H1 (cell line): ENCODE data around the gene CD58. TPM values are rescaled to one million over a fixed set of nuclear protein-coding genes. Genes with fewer than 3 reads are reported as not detected.

ENCODE experiments used
- CTCF ChIA-PET: fragments of 300-600 bp; sonication (Branson Sonifier 250); formaldehyde crosslinking; loops from one replicate; lab custom pipeline; 2021; ENCODE audit not compliant: partially characterized antibody; lab: Charles Lee
- POLR2A ChIA-PET: fragments of 300-600 bp; sonication (Branson Sonifier 250); formaldehyde crosslinking; loops from one replicate; lab custom pipeline; 2021; ENCODE audit warnings: inconsistent platforms; ENCODE audit not compliant: partially characterized antibody; lab: Charles Lee
- DNase-seq, 2 experiments: peaks; one replicate each; pipeline versions ENCODE4 v3.0.0 to v3.0.0-alpha.2; 2010 to 2022; ENCODE audit warnings: low spot score in 2 of 2, low read depth in 1 of 2, mixed read lengths in 1 of 2
- FAIRE-seq: peaks from 2 replicates; lab custom pipeline; 2011; peaks lifted over from hg19 to GRCh38; lab: Jason Lieb, UNC
- H2AFZ ChIP-seq: 2 replicates; pipeline ENCODE4 v1.8.1; 2012; ENCODE audit warnings: low read length, inconsistent platforms
- H2AK5ac ChIP-seq: 2 replicates; pipeline ENCODE4 v1.6.1; 2013; ENCODE audit warnings: low read depth, low read length
- H2BK120ac ChIP-seq: replicated peaks from 2 replicates; pipeline ENCODE3; 2013; ENCODE audit warnings: low read depth, low read length, inconsistent platforms
- H2BK12ac ChIP-seq: 2 replicates; pipeline ENCODE4 v1.6.1; 2013; ENCODE audit warnings: low read depth, low read length
- H2BK15ac ChIP-seq: 2 replicates; pipeline ENCODE4 v1.6.1; 2013; ENCODE audit warnings: low read length
- H2BK20ac ChIP-seq: 2 replicates; pipeline ENCODE4 v1.6.1; 2013; ENCODE audit warnings: low read length
- H2BK5ac ChIP-seq: 2 replicates; pipeline ENCODE4 v1.6.1; 2013; ENCODE audit warnings: low read depth, low read length
- H3K14ac ChIP-seq: 2 replicates; pipeline ENCODE4 v1.6.1; 2013; ENCODE audit warnings: inconsistent platforms; ENCODE audit not compliant: insufficient read length
- H3K18ac ChIP-seq: 2 replicates; pipeline ENCODE4 v1.6.1; 2013; ENCODE audit warnings: low read length; ENCODE audit errors: extremely low read depth
- H3K23ac ChIP-seq: 2 replicates; pipeline ENCODE4 v1.6.1; 2013; ENCODE audit warnings: inconsistent platforms; ENCODE audit not compliant: insufficient read length
- H3K23me2 ChIP-seq: 2 replicates; pipeline ENCODE4 v1.6.1; 2013; ENCODE audit warnings: low read depth, low read length
- H3K27ac ChIP-seq: 2 replicates; pipeline ENCODE4 v1.6.1; 2011; ENCODE audit warnings: low read depth, low read length, inconsistent platforms
- H3K27me3 ChIP-seq, 4 experiments: replicated peaks in 1 of 4; 1 replicate in 1 of 4; 2 replicates in 3 of 4; pipeline versions ENCODE4 v1.6.1 to v1.8.1; 2011 to 2013; ENCODE audit warnings: low read length in 3 of 4, mild to moderate bottlenecking in 3 of 4, inconsistent platforms in 2 of 4, mixed read lengths in 2 of 4, moderate library complexity in 1 of 4; ENCODE audit not compliant: control insufficient read depth in 3 of 4, insufficient read depth in 3 of 4; ENCODE audit errors: extremely low read depth in 1 of 4
- H3K36me3 ChIP-seq, 4 experiments: 2 replicates each; pipeline versions ENCODE4 v1.6.1 to v1.8.1; 2011 to 2013; ENCODE audit warnings: mild to moderate bottlenecking in 4 of 4, low read length in 3 of 4, moderate library complexity in 2 of 4, control low read depth in 1 of 4, inconsistent platforms in 1 of 4; ENCODE audit not compliant: insufficient read depth in 4 of 4, control insufficient read depth in 2 of 4
- H3K4ac ChIP-seq: replicated peaks from 2 replicates; pipeline ENCODE3; 2013; ENCODE audit warnings: low read length, low read depth, mixed read lengths, inconsistent platforms; ENCODE audit not compliant: insufficient read length
- H3K4me1 ChIP-seq, 4 experiments: replicated peaks in 1 of 4; 1 replicate in 1 of 4; 2 replicates in 3 of 4; pipeline versions ENCODE4 v1.6.1 to v1.8.1; 2011 to 2013; ENCODE audit warnings: low read length in 3 of 4, inconsistent platforms in 2 of 4, mixed read lengths in 1 of 4; ENCODE audit not compliant: insufficient read depth in 4 of 4, control insufficient read depth in 3 of 4
- H3K4me2 ChIP-seq, 2 experiments: 2 replicates each; pipeline versions ENCODE4 v1.6.1 to v1.8.1; 2011 to 2013; ENCODE audit warnings: low read depth in 2 of 2, low read length in 2 of 2, control low read depth in 1 of 2, inconsistent platforms in 1 of 2, mild to moderate bottlenecking in 1 of 2; ENCODE audit not compliant: insufficient read depth in 1 of 2
- H3K4me3 ChIP-seq, 4 experiments: fragments of 200-600, 300-600 bp in 1 of 4; sonication (generic), shearing (Covaris generic), sonication (Bioruptor Twin) in 1 of 4; 2 replicates each; pipeline versions ENCODE4 v1.5.1 to v1.8.1; 2011 to 2016; ENCODE audit warnings: low read length in 4 of 4, low read depth in 3 of 4, control low read depth in 2 of 4, inconsistent platforms in 2 of 4, mild to moderate bottlenecking in 2 of 4, mixed read lengths in 1 of 4, moderate library complexity in 1 of 4; ENCODE audit not compliant: insufficient read depth in 2 of 4; ENCODE audit errors: extremely low read depth in 1 of 4
- H3K56ac ChIP-seq: replicated peaks from 2 replicates; pipeline ENCODE3; 2013; ENCODE audit warnings: low read depth, mild to moderate bottlenecking, mixed read lengths, low read length, inconsistent platforms; ENCODE audit not compliant: insufficient read length
- H3K79me1 ChIP-seq: 2 replicates; pipeline ENCODE4 v1.6.1; 2013; ENCODE audit warnings: low read depth, low read length, control low read depth
- H3K79me2 ChIP-seq, 2 experiments: 2 replicates each; pipeline versions ENCODE4 v1.6.1 to v1.8.1; 2012 to 2013; ENCODE audit warnings: low read length in 2 of 2, mild to moderate bottlenecking in 2 of 2, inconsistent platforms in 1 of 2; ENCODE audit not compliant: insufficient read depth in 2 of 2, control insufficient read depth in 1 of 2
- H3K9ac ChIP-seq, 4 experiments: replicated peaks in 1 of 4; 1 replicate in 1 of 4; 2 replicates in 3 of 4; pipeline versions ENCODE4 v1.6.1 to v1.8.1; 2011 to 2013; ENCODE audit warnings: low read depth in 3 of 4, low read length in 3 of 4, control low read depth in 2 of 4, mild to moderate bottlenecking in 2 of 4, moderate library complexity in 2 of 4, inconsistent platforms in 1 of 4; ENCODE audit errors: extremely low read depth in 1 of 4
- H3K9me3 ChIP-seq, 2 experiments: 2 replicates each; pipeline versions ENCODE4 v1.6.1 to v1.8.1; 2012 to 2013; ENCODE audit warnings: mild to moderate bottlenecking in 2 of 2, moderate library complexity in 2 of 2, control low read depth in 1 of 2, inconsistent platforms in 1 of 2, low read depth in 1 of 2, low read length in 1 of 2, mixed read lengths in 1 of 2; ENCODE audit not compliant: insufficient read depth in 2 of 2
- H4K20me1 ChIP-seq, 2 experiments: replicated peaks in 1 of 2; 2 replicates each; pipeline versions ENCODE3 to v1.8.1; 2011 to 2013; ENCODE audit warnings: inconsistent platforms in 2 of 2, low read length in 2 of 2, mild to moderate bottlenecking in 1 of 2; ENCODE audit not compliant: insufficient read depth in 2 of 2, control insufficient read depth in 1 of 2
- H4K5ac ChIP-seq: 2 replicates; pipeline ENCODE4 v1.6.1; 2013; ENCODE audit warnings: low read length, low read depth, mixed read lengths, inconsistent platforms; ENCODE audit not compliant: insufficient read length
- H4K8ac ChIP-seq: 2 replicates; pipeline ENCODE4 v1.8.0; 2013; ENCODE audit warnings: mild to moderate bottlenecking, moderate library complexity, low read length, inconsistent platforms; ENCODE audit not compliant: insufficient read depth; ENCODE audit errors: extremely low read depth
- H4K91ac ChIP-seq: replicated peaks from 2 replicates; pipeline ENCODE3; 2013; ENCODE audit warnings: low read length, mixed read lengths, inconsistent platforms; ENCODE audit not compliant: insufficient read length
- CBX8 ChIP-seq: fragments of 300-800, 300-1000 bp; sonication (generic); IDR thresholded peaks from 2 replicates; pipeline ENCODE4 v1.7.1; 2016; ENCODE audit warnings: low read depth, low read length, borderline replicate concordance
- PHF8 ChIP-seq: fragments of 200-600 bp; sonication (generic); conservative IDR thresholded peaks from 2 replicates; pipeline ENCODE4 v1.7.1; 2012; ENCODE audit warnings: low read depth, mild to moderate bottlenecking, inconsistent platforms, low read length, moderate library complexity
- ZNF274 ChIP-seq: IDR thresholded peaks from 2 replicates; pipeline ENCODE4 v1.7.0; 2012; ENCODE audit warnings: low read length, borderline replicate concordance; ENCODE audit errors: extremely low read depth
- WGBS, 2 experiments: shearing (Covaris generic) in 1 of 2; methylation state at CpG; one replicate each; pipeline versions ENCODE4 v1.1.6 to v1.1.7; 2013 to 2015; ENCODE audit warnings: low lambda C conversion rate in 2 of 2, mixed read lengths in 2 of 2, inconsistent platforms in 1 of 2, low coverage in 1 of 2, missing lambda C conversion rate in 1 of 2; ENCODE audit not compliant: insufficient replicate concordance in 2 of 2, insufficient coverage in 1 of 2, insufficient read length in 1 of 2; ENCODE audit errors: extremely low coverage in 1 of 2, missing lambda C conversion rate in 1 of 2; 5-methylcytosine and 5-hydroxymethylcytosine counted together
- polyA plus RNA-seq, 7 experiments: library from polyadenylated mRNA; depleted of rRNA in 3 of 7; stranded (reverse) in 5 of 7; unstranded in 2 of 7; fragments of >200 nt in 5 of 7; fragments of 200-250 nt in 2 of 7; gene quantifications; 1 replicate in 5 of 7; 2 replicates in 1 of 7; 4 replicates in 1 of 7; pipeline versions ENCODE4 v1.2.1 to v1.2.3, GENCODE V29; 2011 to 2013; ENCODE audit warnings: missing spikeins in 2 of 7, mixed read lengths in 2 of 7
- total RNA-seq: library from RNA; stranded (reverse); fragmentation: NEBNext Ultra II Directional; extraction: Animal tissue kit (Norgen Biotek cat#: 25700); gene quantifications from 2 replicates; pipeline ENCODE4 v1.2.1, GENCODE V29; 2021

Gene CD58
- total and polyA plus RNA-seq, 2 of the 8 experiments (the other 6 are each of a cell fraction or from before 2014, with no cell fraction given), result 5.3 to 5.5 TPM

- H3K23ac ChIP-seq, result no peak overlapping the region
- no peak overlapping the region for H3K4me3 ChIP-seq
- no peak overlapping the region for H3K18ac ChIP-seq
- H3K27ac ChIP-seq, result no peak overlapping the region
- no peak overlapping the region for H3K56ac ChIP-seq
- no peak overlapping the region for H2BK20ac ChIP-seq
- H2BK15ac ChIP-seq, result no peak overlapping the region
- H3K4me2 ChIP-seq, result no peak overlapping the region
- FAIRE-seq, result no peak
- H2AK5ac ChIP-seq, result no peak overlapping the region
- H2BK120ac ChIP-seq, result no peak overlapping the region
- ChIA-PET POLR2A (no interaction called here), CTCF (interaction anchor here (1.2 to 3.0 kb wide), 4 partner anchors 9 to 337 kb away, joined by 3 to 13 read pairs (median 7); no protein-coding TSS in a partner anchor)
- peaks cover 2 to 6% (median 4%) of the 10 kb centered on the region in 4 experiments; a peak in 5 of 7 replicates for H3K4me1 ChIP-seq
- H4K91ac ChIP-seq, result no peak overlapping the region
- no peaks in the 10 kb centered on the region for H3K23me2 ChIP-seq
- H3K9ac ChIP-seq, result no peak overlapping the region
- no peaks in the 10 kb centered on the region for H3K36me3 ChIP-seq
- H2BK5ac ChIP-seq, result no peak overlapping the region
- no peaks in the 10 kb centered on the region for H3K79me2 ChIP-seq
- no peak for DNase-seq
- no peaks in the 10 kb centered on the region for H3K79me1 ChIP-seq
- no peak overlapping the region for H4K5ac ChIP-seq
- H4K20me1 ChIP-seq, result no peaks in the 10 kb centered on the region
- H3K27me3 ChIP-seq, result no peaks in the 10 kb centered on the region
- no peak overlapping the region for H4K8ac ChIP-seq
- H2BK12ac ChIP-seq, result no peak overlapping the region
- 92% methylated on average over 3 of the region's 3 CpGs; no CpG with 5 or more reads in 1 of the 2 experiments for WGBS, 2 experiments
- no peaks in the 10 kb centered on the region for H3K9me3 ChIP-seq
- H3K4ac ChIP-seq, result no peak overlapping the region
- H2AFZ ChIP-seq, result no peak overlapping the region
- no peak overlapping the region for H3K14ac ChIP-seq
- TF ChIP-seq CBX8 (no peak), PHF8 (no peak), ZNF274 (no peak)
These were observed 94.5 kb downstream of the CD58 start for GRCh38 chr1:116476321-116476720.
